HG03575 (cell line): ENCODE measurements around the gene DNM1L.

Source experiments
- ATAC-seq: cut with Tn5 transposase; IDR thresholded peaks from one replicate; pipeline ENCODE4 v1.9.1; 2021; ENCODE audit not compliant: unreplicated experiment, insufficient number of reproducible peaks, low FRiP score; ENCODE audit errors: extremely low read depth

DNM1L gene

DNA sequence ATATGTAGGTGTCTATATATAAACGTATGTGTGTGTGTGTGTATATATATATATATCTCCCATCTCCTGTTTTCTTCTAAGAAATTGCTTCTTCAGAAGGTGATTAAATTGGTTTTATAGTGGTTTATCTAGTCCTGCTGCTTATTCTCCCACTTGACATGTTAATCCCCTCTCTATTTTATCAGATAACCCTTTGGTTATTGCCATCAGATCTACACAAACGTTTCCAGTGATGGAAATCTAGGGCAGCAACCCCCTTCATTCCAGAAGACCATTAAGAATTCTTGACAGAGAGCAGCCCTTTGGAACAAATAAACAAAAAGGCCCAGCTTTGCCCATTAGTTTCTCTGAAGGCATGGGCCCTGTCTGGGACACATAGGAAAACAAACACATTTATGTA lies 110.8 kb downstream of the DNM1L start:
- ATAC-seq = no peak

DNA sequence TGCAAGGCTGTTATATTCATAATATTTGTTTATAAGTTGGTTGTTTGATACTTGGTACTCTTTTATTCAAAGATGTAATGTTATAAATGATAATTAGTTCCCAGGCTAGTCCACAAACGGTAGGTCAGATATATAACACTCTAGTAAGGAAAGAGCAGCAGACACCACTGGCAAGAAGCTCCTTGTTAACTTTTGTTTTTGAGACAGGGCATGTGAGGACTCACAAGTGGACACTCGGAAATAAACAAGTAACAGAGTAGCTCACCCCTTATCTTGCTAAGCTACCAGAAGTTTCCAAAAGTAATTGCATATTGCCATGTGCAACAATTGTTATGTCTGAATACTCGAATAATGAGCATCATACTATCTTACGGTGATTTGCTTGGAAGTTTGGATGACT lies 115.2 kb downstream of the DNM1L start:
- ATAC-seq = no peak
